GM12892 (cell line): ENCODE results near the gene CPSF4.

Experiments
- POLR2A ChIP-seq: IDR thresholded peaks from 2 replicates; pipeline ENCODE4 v1.6.1; 2011; ENCODE audit warnings: low read depth, low read length, control low read depth
- POLR2AphosphoS5 ChIP-seq: IDR thresholded peaks from 2 replicates; pipeline ENCODE4 v1.6.1; 2011; ENCODE audit warnings: low read depth, low read length, control low read depth
- TAF1 ChIP-seq: IDR thresholded peaks from 2 replicates; pipeline ENCODE4 v1.6.1; 2011; ENCODE audit warnings: low read depth, mild to moderate bottlenecking, control low read depth, low read length, borderline replicate concordance

DNA sequence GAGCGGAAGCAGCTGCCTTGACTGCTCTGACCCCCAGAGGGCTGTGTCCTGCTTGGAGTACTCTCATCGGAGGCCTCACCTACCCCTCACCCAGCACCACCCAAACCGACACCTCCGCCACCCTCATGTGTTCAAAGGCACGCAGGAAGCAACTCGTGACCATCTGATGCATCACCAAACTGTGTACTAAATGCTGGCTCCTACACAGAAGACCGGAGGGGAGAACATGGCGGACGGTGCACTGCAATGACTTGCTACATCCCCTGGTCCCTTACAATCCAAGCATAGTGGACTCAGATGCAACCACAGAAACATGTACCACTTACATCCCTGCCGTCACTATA, 33.8 kb upstream of the CPSF4 start:
- no peak for TF ChIP-seq POLR2AphosphoS5
- TF ChIP-seq POLR2A: no peak
- TF ChIP-seq TAF1: no peak
